OCI-LY7 (cell line): ENCODE results near the gene CLRN3. TPM values are rescaled to one million over a fixed set of nuclear protein-coding genes. Genes with fewer than 3 reads are reported as not detected.

Experiments
- BruUV-seq: library from RNA; stranded (reverse); fragments of 400-500 nt; replicated peaks from 2 replicates; lab custom pipeline; 2021; lab: Mats Ljungman, UMichigan
- CTCF ChIA-PET: fragments of 300-600 bp; sonication (Branson Sonifier 250); formaldehyde crosslinking; loops from one replicate; lab custom pipeline; 2022; ENCODE audit warnings: antibody characterized with exemption; ENCODE audit not compliant: unreplicated experiment; lab: Charles Lee
- POLR2A ChIA-PET: fragments of 300-600 bp; sonication (Branson Sonifier 250); formaldehyde crosslinking; loops from one replicate; lab custom pipeline; 2022; ENCODE audit warnings: antibody characterized with exemption; lab: Charles Lee
- DNase-seq: peaks from one replicate; pipeline ENCODE4 v3.0.0-alpha.2; 2015; ENCODE audit warnings: low spot score
- H2AFZ ChIP-seq: fragments of 200-600 bp; sonication (generic), shearing (Covaris generic); 2 replicates; pipeline ENCODE4 v1.6.1; 2014; ENCODE audit warnings: mild to moderate bottlenecking, antibody characterized with exemption, low read length, moderate library complexity
- H3K27ac ChIP-seq: fragments of 200-600 bp; sonication (generic); 2 replicates; pipeline ENCODE4 v1.5.1; 2014; ENCODE audit warnings: mixed run types, low read depth, mild to moderate bottlenecking, moderate library complexity, low read length, inconsistent platforms; ENCODE audit not compliant: poor library complexity, severe bottlenecking
- H3K36me3 ChIP-seq: fragments of 200-600 bp; sonication (generic); 2 replicates; pipeline ENCODE4 v1.6.1; 2014; ENCODE audit warnings: mild to moderate bottlenecking, antibody characterized with exemption, low read length, moderate library complexity, mixed read lengths; ENCODE audit not compliant: insufficient read depth
- H3K4me1 ChIP-seq: fragments of 200-600 bp; sonication (generic); 2 replicates; pipeline ENCODE4 v1.5.1; 2014; ENCODE audit warnings: mild to moderate bottlenecking, low read length; ENCODE audit not compliant: insufficient read depth, poor library complexity, severe bottlenecking
- H3K4me2 ChIP-seq: fragments of 200-600 bp; sonication (generic); 2 replicates; pipeline ENCODE4 v1.6.1; 2014; ENCODE audit warnings: mild to moderate bottlenecking, low read length
- H3K4me3 ChIP-seq: fragments of 200-600 bp; sonication (generic); 2 replicates; pipeline ENCODE4 v1.5.1; 2014; ENCODE audit warnings: mild to moderate bottlenecking, low read depth, low read length; ENCODE audit not compliant: poor library complexity, severe bottlenecking
- H3K79me2 ChIP-seq: fragments of 200-600 bp; sonication (generic); 2 replicates; pipeline ENCODE4 v1.6.1; 2016; ENCODE audit warnings: low read depth, mild to moderate bottlenecking, low read length, moderate library complexity, mixed read lengths; ENCODE audit not compliant: insufficient read depth
- H3K9me2 ChIP-seq: fragments of 200-600 bp; sonication (generic); 2 replicates; pipeline ENCODE4 v1.6.1; 2016; ENCODE audit warnings: mild to moderate bottlenecking, low read length, mixed read lengths; ENCODE audit not compliant: insufficient read depth
- H3K9me3 ChIP-seq: fragments of 200-600 bp; sonication (generic); 2 replicates; pipeline ENCODE4 v1.6.1; 2014; ENCODE audit warnings: mild to moderate bottlenecking, mixed run types, low read length, mixed read lengths
- H4K20me1 ChIP-seq: fragments of 200-600 bp; sonication (generic); 2 replicates; pipeline ENCODE4 v1.6.1; 2014; ENCODE audit warnings: mild to moderate bottlenecking, antibody characterized with exemption, low read length, moderate library complexity, mixed read lengths; ENCODE audit not compliant: insufficient read depth
- EZH2phosphoT487 ChIP-seq: fragments of 200-600 bp; sonication (generic); IDR thresholded peaks from 2 replicates; pipeline ENCODE4 v1.6.1; 2018; ENCODE audit warnings: low read depth, borderline replicate concordance, mild to moderate bottlenecking, mixed run types, antibody characterized with exemption, low read length, moderate library complexity, mixed read lengths
- intact Hi-C: fragments of 100-400 bp; cut with micrococcal nuclease; formaldehyde crosslinking; loops from one replicate; pipeline ENCODE4 v1.10.0; 2022; ENCODE audit not compliant: unreplicated experiment
- total RNA-seq, 2 experiments: library from RNA; depleted of rRNA in 1 of 2; stranded (reverse); fragments of >200 nt in 1 of 2; shearing (Covaris generic) in 1 of 2; gene quantifications; 2 replicates each; pipeline ENCODE4 v1.2.3, GENCODE V29; 2014 to 2022
- TF ChIP-seq, protein P1 (sequence below): fragments of 200-600 bp; sonication (generic); conservative IDR thresholded peaks from 2 replicates; pipeline ENCODE4 v1.5.1; 2014; ENCODE audit warnings: mild to moderate bottlenecking, antibody characterized with exemption, low read length, moderate library complexity, mixed read lengths

The CLRN3 gene
- total RNA-seq, 2 experiments from 2014 or later: not detected

DNA sequence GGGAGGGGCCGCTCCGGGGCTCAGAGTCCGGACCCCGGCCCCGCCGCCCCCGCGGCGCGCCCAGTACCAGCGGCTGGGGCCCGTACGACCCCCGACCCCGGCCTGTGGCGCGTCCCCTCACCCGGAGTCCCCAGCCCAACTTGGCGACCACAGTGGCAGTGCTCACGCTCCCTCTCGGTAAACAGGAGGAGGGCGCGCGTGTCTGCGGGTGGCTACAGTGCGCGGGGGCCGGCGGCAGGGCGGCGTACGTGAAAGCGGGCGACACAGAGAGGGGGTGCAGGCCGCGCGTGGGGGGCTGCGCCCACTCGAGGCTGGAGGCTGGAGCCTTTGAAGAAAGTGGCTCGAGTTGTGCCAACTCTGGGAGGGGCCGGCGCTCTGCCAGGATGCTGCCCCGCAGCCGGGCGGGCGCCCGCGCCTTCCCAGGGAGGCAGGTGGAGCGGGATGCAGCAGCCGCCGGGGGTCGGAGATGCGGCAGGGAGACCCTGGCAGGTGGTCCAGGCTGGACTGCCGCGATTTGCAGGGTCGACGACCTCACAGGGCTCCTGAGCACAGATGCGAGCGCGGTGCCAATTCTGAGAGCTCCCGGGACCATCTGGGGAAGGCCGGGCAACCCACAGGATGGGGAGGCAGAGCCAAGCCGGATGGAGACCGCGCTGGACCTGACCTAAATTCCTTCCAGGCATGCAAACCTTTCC lies 14.8 kb upstream of the CLRN3 start:
- Histone ChIP-seq H3K4me3 (no peak overlapping the region), H4K20me1 (no peaks in the 10 kb centered on the region), H2AFZ (no peak overlapping the region), H3K9me3 (no peaks in the 10 kb centered on the region), H3K36me3 (no peaks in the 10 kb centered on the region), H3K27ac (no peak overlapping the region), H3K79me2 (no peaks in the 10 kb centered on the region), H3K4me2 (no peak overlapping the region), H3K9me2 (no peaks in the 10 kb centered on the region), H3K4me1 (no peaks in the 10 kb centered on the region)
- intact Hi-C loops: no loop called here
- CTCF ChIA-PET: no interaction called here
- POLR2A ChIA-PET: no interaction called here
- TF ChIP-seq EZH2phosphoT487: no peak
- TF ChIP-seq, protein P1, sequence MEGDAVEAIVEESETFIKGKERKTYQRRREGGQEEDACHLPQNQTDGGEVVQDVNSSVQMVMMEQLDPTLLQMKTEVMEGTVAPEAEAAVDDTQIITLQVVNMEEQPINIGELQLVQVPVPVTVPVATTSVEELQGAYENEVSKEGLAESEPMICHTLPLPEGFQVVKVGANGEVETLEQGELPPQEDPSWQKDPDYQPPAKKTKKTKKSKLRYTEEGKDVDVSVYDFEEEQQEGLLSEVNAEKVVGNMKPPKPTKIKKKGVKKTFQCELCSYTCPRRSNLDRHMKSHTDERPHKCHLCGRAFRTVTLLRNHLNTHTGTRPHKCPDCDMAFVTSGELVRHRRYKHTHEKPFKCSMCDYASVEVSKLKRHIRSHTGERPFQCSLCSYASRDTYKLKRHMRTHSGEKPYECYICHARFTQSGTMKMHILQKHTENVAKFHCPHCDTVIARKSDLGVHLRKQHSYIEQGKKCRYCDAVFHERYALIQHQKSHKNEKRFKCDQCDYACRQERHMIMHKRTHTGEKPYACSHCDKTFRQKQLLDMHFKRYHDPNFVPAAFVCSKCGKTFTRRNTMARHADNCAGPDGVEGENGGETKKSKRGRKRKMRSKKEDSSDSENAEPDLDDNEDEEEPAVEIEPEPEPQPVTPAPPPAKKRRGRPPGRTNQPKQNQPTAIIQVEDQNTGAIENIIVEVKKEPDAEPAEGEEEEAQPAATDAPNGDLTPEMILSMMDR: no peak
- DNase-seq: no peak
- BruUV-seq: no TSS peak

DNA sequence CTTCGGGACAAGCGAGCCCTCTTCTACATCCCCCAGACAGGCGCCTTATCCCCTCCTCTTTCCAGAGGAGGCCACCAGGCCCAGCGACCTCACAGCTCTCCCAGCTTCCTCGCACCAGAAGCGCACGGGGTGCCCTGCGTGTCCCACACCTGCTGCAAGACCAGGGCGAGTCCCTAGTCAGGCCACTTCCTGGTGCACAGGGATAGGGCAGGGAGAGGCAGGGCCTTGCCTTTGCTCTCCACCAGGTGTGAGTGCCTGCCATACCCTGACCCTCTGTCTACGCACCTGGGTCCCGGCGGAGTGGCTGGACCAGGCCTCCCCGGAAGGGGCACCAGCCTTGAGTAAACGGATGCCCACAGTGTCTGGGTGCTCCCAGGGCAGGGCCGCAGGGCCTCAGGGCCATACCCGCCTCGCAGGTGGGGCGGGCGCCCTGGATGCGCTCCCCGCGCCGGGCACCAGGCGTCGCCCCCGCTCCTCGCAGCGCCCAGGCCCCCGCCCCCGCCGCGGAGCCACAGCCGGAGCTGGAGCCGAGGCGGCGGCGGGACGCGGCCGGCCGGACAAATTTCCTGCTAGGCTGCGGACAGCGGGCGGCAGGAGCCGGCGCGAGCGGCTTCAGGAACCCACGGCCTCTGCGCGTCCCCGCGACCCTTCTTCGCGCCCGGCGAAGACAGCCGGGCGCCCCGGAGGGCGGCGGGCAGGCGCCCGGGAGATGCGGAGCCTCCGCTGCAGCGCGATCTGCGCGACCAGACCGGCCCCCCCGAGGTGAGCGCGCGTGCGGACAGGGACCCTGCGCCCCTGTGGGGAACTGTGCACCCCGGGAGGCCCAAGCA lies 14.0 kb upstream of the CLRN3 start, which contains the start of gene PTPRE:
Gene PTPRE, plus strand, starts transcription at position 556 of the 830 bp plus-strand sequence. CDS start 133,779 bp downstream, outside the sequence.
- no peak for DNase-seq
- CTCF ChIA-PET: interaction anchor here (0.6 kb wide), 1 partner anchor 35 kb away, joined by 3 read pairs; no protein-coding TSS in a partner anchor
- POLR2A ChIA-PET: no interaction called here
- Histone ChIP-seq H3K4me3 (no peak within 1 kb of the TSS), H3K9me2 (no peaks in the 10 kb centered on the region), H4K20me1 (no peaks in the 10 kb centered on the region), H3K79me2 (no peaks in the 10 kb centered on the region), H2AFZ (no peak within 1 kb of the TSS), H3K4me1 (no peaks in the 10 kb centered on the region), H3K9me3 (no peaks in the 10 kb centered on the region), H3K36me3 (no peaks in the 10 kb centered on the region), H3K27ac (no peak within 1 kb of the TSS), H3K4me2 (no peak within 1 kb of the TSS)
- intact Hi-C loops: no loop called here
- no TSS peak for BruUV-seq
- no peak for TF ChIP-seq EZH2phosphoT487
- TF ChIP-seq, protein P1: no peak
